Mesendoderm (in vitro differentiated cells): ENCODE data around the gene PPP6R3.
A peak's percentile ranks its signal among the peaks of the same experiment; 100 is the strongest.

Source experiments
- DNase-seq: peaks from one replicate; pipeline ENCODE4 v3.0.0; 2013
- H2AK5ac ChIP-seq: 2 replicates; pipeline ENCODE4 v1.6.1; 2013; ENCODE audit warnings: low read length, inconsistent platforms
- H2BK120ac ChIP-seq: 2 replicates; pipeline ENCODE4 v1.6.1; 2013; ENCODE audit warnings: low read depth, mild to moderate bottlenecking, low read length, moderate library complexity, mixed read lengths
- H2BK15ac ChIP-seq: replicated peaks from 2 replicates; pipeline ENCODE4 v1.6.1; 2013; ENCODE audit warnings: low read depth, mild to moderate bottlenecking, moderate library complexity
- H2BK5ac ChIP-seq: 2 replicates; pipeline ENCODE4 v1.6.1; 2013; ENCODE audit warnings: low read length, inconsistent platforms
- H3K18ac ChIP-seq: 2 replicates; pipeline ENCODE4 v1.6.1; 2013; ENCODE audit warnings: mild to moderate bottlenecking, low read length, mixed read lengths
- H3K23ac ChIP-seq: one replicate; pipeline ENCODE4 v1.6.1; 2013; ENCODE audit warnings: low read length
- H3K27ac ChIP-seq: 2 replicates; pipeline ENCODE4 v1.5.1; 2013; ENCODE audit warnings: low read depth, mild to moderate bottlenecking, inconsistent platforms, low read length, moderate library complexity
- H3K27me3 ChIP-seq: 2 replicates; pipeline ENCODE4 v1.6.1; 2013; ENCODE audit warnings: low read length, control low read depth, mild to moderate bottlenecking, inconsistent platforms; ENCODE audit not compliant: insufficient read depth, poor library complexity
- H3K36me3 ChIP-seq: 2 replicates; pipeline ENCODE4 v1.6.1; 2013; ENCODE audit warnings: low read length, inconsistent platforms; ENCODE audit not compliant: control insufficient read depth, insufficient read depth
- H3K4ac ChIP-seq: one replicate; pipeline ENCODE4 v1.6.1; 2013; ENCODE audit warnings: low read depth, mild to moderate bottlenecking, low read length, moderate library complexity
- H3K4me1 ChIP-seq: 2 replicates; pipeline ENCODE4 v1.6.1; 2013; ENCODE audit warnings: low read depth, low read length, inconsistent platforms; ENCODE audit not compliant: control insufficient read depth
- H3K4me2 ChIP-seq: 2 replicates; pipeline ENCODE4 v1.6.1; 2013; ENCODE audit warnings: low read length
- H3K4me3 ChIP-seq: 2 replicates; pipeline ENCODE4 v1.5.1; 2013; ENCODE audit warnings: mild to moderate bottlenecking, low read length
- H3K56ac ChIP-seq: one replicate; pipeline ENCODE4 v1.6.1; 2013; ENCODE audit warnings: low read length
- H3K79me1 ChIP-seq: 2 replicates; pipeline ENCODE4 v1.6.1; 2013; ENCODE audit warnings: low read length, inconsistent platforms
- H3K79me2 ChIP-seq: 2 replicates; pipeline ENCODE4 v1.6.1; 2013; ENCODE audit warnings: mild to moderate bottlenecking, low read length; ENCODE audit not compliant: control insufficient read depth, insufficient read depth
- H3K9ac ChIP-seq: 2 replicates; pipeline ENCODE4 v1.6.1; 2013; ENCODE audit warnings: low read length, inconsistent platforms
- H4K5ac ChIP-seq: one replicate; pipeline ENCODE4 v1.6.1; 2013; ENCODE audit warnings: low read length
- H4K8ac ChIP-seq: one replicate; pipeline ENCODE4 v1.6.1; 2013; ENCODE audit warnings: low read depth, mild to moderate bottlenecking, control low read depth, low read length, moderate library complexity
- WGBS: extraction: QIAGEN DNeasy Blood & Tissue Kit; methylation state at CpG from one replicate; pipeline ENCODE4 v1.1.7; 2013; ENCODE audit warnings: low lambda C conversion rate, missing lambda C conversion rate; ENCODE audit not compliant: insufficient coverage; ENCODE audit errors: extremely low coverage; 5-methylcytosine and 5-hydroxymethylcytosine counted together

PPP6R3 gene

DNA sequence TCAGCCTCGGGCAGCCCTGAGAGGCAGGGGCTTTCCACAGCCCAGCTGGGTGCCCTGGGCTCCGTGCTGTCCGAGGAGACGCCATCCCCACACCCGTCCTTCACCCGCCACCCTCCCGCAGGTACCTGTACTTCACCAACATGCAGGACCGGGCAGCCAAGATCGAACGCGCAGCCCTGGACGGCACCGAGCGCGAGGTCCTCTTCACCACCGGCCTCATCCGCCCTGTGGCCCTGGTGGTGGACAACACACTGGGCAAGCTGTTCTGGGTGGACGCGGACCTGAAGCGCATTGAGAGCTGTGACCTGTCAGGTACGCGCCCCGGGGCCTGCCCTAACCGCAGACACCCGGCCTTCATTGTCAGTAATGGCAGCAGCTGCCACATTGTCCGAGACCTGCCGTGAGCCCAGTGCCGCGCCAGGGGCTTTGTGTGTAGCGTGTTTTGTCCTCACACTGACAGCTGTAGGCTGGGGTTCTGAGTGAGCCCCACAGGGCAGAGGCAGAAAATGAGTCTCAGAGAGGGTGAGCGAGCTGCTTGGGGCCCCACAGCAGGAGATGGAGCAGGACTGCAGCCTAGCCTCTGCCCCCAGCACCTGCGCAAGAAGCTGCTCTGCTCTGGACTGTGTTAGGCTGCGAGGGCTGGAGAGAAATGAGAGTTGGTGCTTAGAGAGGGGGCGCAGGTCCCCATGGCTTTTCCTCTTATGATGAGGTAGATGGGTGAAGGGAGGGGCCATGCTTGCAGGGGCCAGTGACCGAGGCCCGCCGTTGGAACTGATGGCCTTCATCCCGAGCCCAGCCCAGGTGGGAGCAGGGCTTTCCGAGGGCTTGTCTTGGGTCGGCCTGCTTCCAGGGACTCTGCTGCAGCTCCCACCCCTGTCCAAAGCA, 35.3 kb upstream of the PPP6R3 start:
- H3K4me3 ChIP-seq: no peak overlapping the region
- H2BK5ac ChIP-seq: no peak overlapping the region
- H4K8ac ChIP-seq: no peak overlapping the region
- H3K4ac ChIP-seq: no peak overlapping the region
- no peak overlapping the region for H3K27ac ChIP-seq
- no peaks in the 10 kb centered on the region for H3K27me3 ChIP-seq
- no CpG with 5 or more reads among the region's 40 CpGs for WGBS
- H3K36me3 ChIP-seq: peaks cover 2% of the 10 kb centered on the region
- H3K4me1 ChIP-seq: no peaks in the 10 kb centered on the region
- no peak overlapping the region for H3K56ac ChIP-seq
- no peak for DNase-seq
- no peak overlapping the region for H3K23ac ChIP-seq
- no peaks in the 10 kb centered on the region for H3K79me2 ChIP-seq
- H3K79me1 ChIP-seq: no peaks in the 10 kb centered on the region
- H3K4me2 ChIP-seq: no peak overlapping the region
- no peak overlapping the region for H2AK5ac ChIP-seq
- no peak overlapping the region for H2BK120ac ChIP-seq
- H4K5ac ChIP-seq: no peak overlapping the region
- no peak overlapping the region for H3K18ac ChIP-seq
- no peak overlapping the region for H2BK15ac ChIP-seq
- no peak overlapping the region for H3K9ac ChIP-seq

DNA sequence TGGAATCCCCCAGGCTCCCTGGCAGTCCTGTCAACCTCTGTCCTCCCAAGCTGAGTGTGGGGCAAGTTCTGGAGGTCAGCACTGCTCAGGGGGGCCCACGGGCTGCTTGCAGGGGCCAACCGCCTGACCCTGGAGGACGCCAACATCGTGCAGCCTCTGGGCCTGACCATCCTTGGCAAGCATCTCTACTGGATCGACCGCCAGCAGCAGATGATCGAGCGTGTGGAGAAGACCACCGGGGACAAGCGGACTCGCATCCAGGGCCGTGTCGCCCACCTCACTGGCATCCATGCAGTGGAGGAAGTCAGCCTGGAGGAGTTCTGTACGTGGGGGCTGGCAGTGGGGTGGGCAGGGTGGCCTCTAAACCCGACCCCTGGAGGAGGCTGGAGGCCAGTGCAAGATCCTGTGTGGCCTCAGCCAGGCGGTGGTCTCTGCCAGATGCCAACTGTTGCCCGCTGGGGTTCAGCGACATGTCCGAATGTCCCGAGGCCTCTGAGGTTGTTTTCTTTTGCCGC, 34.6 kb upstream of the PPP6R3 start:
- no peak overlapping the region for H3K4me2 ChIP-seq
- no peak for DNase-seq
- no peak overlapping the region for H3K27ac ChIP-seq
- no CpG with 5 or more reads among the region's 21 CpGs for WGBS
- no peak overlapping the region for H4K5ac ChIP-seq
- H2BK120ac ChIP-seq: no peak overlapping the region
- H3K56ac ChIP-seq: no peak overlapping the region
- no peak overlapping the region for H3K18ac ChIP-seq
- H3K36me3 ChIP-seq: peaks cover 2% of the 10 kb centered on the region
- H2BK5ac ChIP-seq: no peak overlapping the region
- H2AK5ac ChIP-seq: no peak overlapping the region
- H3K4me3 ChIP-seq: no peak overlapping the region
- no peak overlapping the region for H3K23ac ChIP-seq
- H3K27me3 ChIP-seq: no peaks in the 10 kb centered on the region
- no peaks in the 10 kb centered on the region for H3K79me2 ChIP-seq
- H3K79me1 ChIP-seq: no peaks in the 10 kb centered on the region
- no peak overlapping the region for H2BK15ac ChIP-seq
- H3K4ac ChIP-seq: no peak overlapping the region
- no peak overlapping the region for H4K8ac ChIP-seq
- H3K9ac ChIP-seq: no peak overlapping the region
- no peaks in the 10 kb centered on the region for H3K4me1 ChIP-seq

DNA sequence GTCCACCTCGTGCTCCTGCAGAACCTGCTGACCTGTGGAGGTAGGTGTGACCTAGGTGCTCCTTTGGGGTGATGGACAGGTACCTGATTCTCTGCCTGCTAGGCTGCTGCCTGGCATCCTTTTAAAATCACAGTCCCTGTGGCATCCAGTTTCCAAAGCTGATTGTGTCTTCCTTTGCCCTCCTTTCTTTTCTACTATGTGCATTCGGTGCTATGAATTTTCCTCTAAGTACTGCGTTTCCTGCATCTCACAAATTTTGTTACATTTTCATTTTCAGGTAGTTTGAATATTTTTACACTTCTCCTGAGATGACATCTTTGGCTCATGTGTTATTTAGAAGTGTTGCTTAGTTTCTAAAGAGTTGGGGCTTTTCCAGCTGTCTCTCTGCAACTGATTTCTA, 30.9 kb upstream of the PPP6R3 start:
- Histone ChIP-seq H3K9ac (no peak overlapping the region), H3K4me2 (no peak overlapping the region), H3K4me1 (no peaks in the 10 kb centered on the region), H3K4me3 (peak overlapping the region; percentile 12), H3K79me1 (no peaks in the 10 kb centered on the region), H3K4ac (no peak overlapping the region), H2BK15ac (no peak overlapping the region), H3K23ac (no peak overlapping the region), H2BK120ac (no peak overlapping the region), H3K56ac (no peak overlapping the region), H3K27me3 (no peaks in the 10 kb centered on the region), H3K79me2 (no peaks in the 10 kb centered on the region), H2BK5ac (no peak overlapping the region), H4K5ac (no peak overlapping the region), H2AK5ac (no peak overlapping the region), H4K8ac (no peak overlapping the region), H3K18ac (no peak overlapping the region), H3K36me3 (peaks cover 2% of the 10 kb centered on the region), H3K27ac (no peak overlapping the region)
- WGBS: no CpG with 5 or more reads among the region's 3 CpGs
- DNase-seq: no peak

DNA sequence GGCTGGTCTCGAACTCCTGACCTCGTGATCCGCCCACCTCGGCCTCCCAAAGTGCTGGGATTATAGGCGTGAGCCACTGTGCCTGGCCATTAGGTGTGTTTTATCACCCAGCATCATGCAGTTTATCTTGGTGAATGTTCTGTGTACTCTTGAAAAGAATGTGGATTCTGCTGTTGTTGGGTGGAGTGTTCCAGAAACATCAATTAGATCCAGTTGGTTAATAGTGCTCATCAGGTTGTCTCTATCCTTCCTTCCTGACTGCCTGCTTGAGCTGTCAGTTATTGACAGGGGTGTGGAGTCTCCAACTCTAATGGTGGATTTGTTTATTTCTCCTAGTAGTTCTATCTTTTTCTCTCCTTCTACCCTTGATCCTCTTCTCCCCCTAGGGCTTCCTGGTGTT, 30.2 kb upstream of the PPP6R3 start:
- H4K5ac ChIP-seq: no peak overlapping the region
- DNase-seq: no peak
- H2BK120ac ChIP-seq: no peak overlapping the region
- H3K9ac ChIP-seq: no peak overlapping the region
- no peak overlapping the region for H2BK15ac ChIP-seq
- no peak overlapping the region for H2BK5ac ChIP-seq
- H3K4me1 ChIP-seq: no peaks in the 10 kb centered on the region
- no peak overlapping the region for H3K56ac ChIP-seq
- no peaks in the 10 kb centered on the region for H3K79me2 ChIP-seq
- H3K27me3 ChIP-seq: no peaks in the 10 kb centered on the region
- no peak overlapping the region for H3K4me2 ChIP-seq
- no peak overlapping the region for H4K8ac ChIP-seq
- H3K4ac ChIP-seq: no peak overlapping the region
- no peak overlapping the region for H3K4me3 ChIP-seq
- WGBS: no CpG with 5 or more reads among the region's 5 CpGs
- no peak overlapping the region for H3K27ac ChIP-seq
- no peak overlapping the region for H3K23ac ChIP-seq
- no peak overlapping the region for H2AK5ac ChIP-seq
- H3K79me1 ChIP-seq: no peaks in the 10 kb centered on the region
- H3K36me3 ChIP-seq: peaks cover 2% of the 10 kb centered on the region
- no peak overlapping the region for H3K18ac ChIP-seq

DNA sequence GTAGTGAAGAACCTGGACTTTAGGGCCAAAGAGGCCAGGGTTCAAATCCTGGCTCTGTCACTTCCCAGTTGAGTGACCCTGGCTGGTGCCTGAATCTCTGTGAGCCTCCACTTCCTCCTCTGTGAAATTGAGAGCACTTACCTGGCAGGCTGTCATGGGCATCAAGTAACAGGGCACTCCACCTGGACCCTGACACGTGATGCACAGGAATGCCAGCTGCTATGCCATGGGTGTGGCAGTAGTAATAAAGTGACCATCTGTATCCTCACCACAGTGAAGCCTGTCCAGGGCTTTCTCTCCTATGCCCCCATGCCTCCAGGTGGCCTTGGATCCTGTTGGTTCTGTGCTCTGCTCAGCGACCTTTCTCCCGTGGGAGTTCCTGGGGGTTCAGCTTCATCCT, 29.8 kb upstream of the PPP6R3 start:
- no CpG with 5 or more reads among the region's 3 CpGs for WGBS
- Histone ChIP-seq H3K27me3 (no peaks in the 10 kb centered on the region), H3K4me1 (no peaks in the 10 kb centered on the region), H3K4me2 (no peak overlapping the region), H3K36me3 (peaks cover 2% of the 10 kb centered on the region), H3K9ac (no peak overlapping the region), H3K18ac (no peak overlapping the region), H4K8ac (no peak overlapping the region), H3K56ac (no peak overlapping the region), H2AK5ac (no peak overlapping the region), H3K23ac (no peak overlapping the region), H3K79me2 (no peaks in the 10 kb centered on the region), H2BK120ac (no peak overlapping the region), H4K5ac (no peak overlapping the region), H3K79me1 (no peaks in the 10 kb centered on the region), H2BK5ac (no peak overlapping the region), H3K27ac (no peak overlapping the region), H3K4me3 (no peak overlapping the region), H2BK15ac (no peak overlapping the region), H3K4ac (no peak overlapping the region)
- DNase-seq: no peak
